IPS DF 19.7 (cell line): ENCODE data around the gene PKNOX1.
A peak's percentile ranks its signal among the peaks of the same experiment; 100 is the strongest.
"Not testable (repeated sequence)": the region's sequence is repeated elsewhere in the genome, so short reads cannot be mapped to it uniquely, and the experiment has no call there.

ENCODE experiments used
- DNase-seq: peaks from one replicate; pipeline ENCODE4 v3.0.0-alpha.2; 2013; ENCODE audit warnings: low read depth, low spot score

PKNOX1 gene, protein sequence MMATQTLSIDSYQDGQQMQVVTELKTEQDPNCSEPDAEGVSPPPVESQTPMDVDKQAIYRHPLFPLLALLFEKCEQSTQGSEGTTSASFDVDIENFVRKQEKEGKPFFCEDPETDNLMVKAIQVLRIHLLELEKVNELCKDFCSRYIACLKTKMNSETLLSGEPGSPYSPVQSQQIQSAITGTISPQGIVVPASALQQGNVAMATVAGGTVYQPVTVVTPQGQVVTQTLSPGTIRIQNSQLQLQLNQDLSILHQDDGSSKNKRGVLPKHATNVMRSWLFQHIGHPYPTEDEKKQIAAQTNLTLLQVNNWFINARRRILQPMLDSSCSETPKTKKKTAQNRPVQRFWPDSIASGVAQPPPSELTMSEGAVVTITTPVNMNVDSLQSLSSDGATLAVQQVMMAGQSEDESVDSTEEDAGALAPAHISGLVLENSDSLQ

DNA sequence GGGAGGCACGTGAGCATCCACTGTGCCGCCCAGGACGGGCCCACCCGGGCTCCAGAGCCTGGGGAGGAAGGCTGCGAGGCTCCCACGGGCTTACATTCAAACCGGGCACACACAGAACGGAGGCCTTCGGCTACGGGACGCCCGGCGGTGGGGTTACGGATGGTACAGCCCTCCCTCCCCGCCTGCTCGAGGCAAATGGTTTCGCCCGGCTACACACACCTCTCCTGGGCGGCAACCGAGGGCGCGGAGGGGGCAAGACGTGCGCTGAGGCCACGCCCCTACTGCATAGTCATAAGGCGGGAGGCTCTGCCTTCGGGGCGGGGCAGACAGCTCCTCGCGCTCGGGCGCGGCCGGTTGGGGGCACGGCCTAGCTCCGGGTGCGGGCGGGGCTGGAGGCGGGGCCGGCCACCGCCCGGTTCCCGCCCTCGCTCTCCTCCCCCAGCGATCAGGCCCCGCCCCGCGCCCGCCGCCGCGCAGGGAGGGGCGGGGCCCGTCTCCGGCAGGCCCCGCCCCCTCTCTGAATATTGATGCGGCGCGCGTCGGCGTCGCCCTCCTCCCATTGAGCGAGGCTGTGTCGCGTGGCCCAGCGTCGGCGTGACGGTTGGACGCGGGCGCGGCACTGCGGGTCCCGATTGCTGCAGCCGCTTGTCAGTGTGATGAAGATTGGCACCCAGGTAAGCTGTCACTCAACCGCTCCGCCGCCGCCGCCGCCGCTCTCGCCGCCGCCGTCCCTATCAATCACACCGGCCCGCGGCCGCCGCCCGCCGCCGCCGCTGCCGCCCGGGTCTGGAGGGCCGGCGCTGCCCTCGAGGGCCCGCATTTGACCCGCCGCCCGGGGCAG is at the start of gene PKNOX1:
Gene PKNOX1 (plus strand): TSS at position 572 of the 841 bp plus-strand sequence. CDS start 29,820 bp downstream, outside the sequence.
- peak; percentile 86 for DNase-seq

DNA sequence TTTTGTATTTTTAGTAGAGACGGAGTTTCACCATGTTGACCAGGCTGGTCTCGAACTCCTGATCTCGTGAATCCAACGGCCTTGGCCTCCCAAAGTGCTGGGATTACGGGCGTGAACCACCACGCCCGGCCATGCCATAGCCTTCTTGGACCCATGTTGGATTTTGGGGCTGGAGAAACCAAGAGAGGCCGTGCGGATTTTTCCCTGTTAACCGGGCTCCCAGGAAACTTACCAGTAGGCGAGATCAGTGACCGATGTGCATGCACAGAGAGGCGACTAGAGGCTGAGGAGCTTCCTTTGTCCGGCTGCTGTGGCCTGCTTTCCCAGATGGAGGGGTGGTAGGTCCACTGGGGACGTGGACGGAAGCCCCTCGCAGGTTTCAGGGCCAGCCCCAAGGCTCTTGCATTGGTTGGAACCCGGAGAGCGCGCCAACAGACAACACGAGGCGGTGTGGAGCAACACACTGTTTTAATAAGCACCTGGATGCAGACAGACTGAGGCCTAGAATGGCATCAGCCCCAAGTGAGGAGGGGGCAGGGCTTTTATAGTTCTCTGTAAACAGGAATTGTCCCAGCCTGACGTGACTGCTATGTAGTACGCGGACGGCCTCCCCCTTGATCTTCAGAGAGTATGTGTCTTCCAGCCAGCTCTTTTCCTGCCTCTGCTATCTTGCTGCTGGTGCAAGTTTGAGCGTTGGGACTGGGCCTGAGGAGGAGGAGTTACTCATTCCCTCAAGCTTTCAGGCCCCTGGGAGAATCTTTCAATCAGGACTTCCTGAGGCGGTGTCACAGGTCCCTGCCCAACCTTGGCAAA is 49.0 kb upstream of the PKNOX1 start, which contains the start of gene ERVH48-1:
Gene ERVH48-1 (minus strand): TSS at position 517 of the 813 bp plus-strand sequence. CDS start 6,624 bp downstream, outside the sequence.
- no peak for DNase-seq

DNA sequence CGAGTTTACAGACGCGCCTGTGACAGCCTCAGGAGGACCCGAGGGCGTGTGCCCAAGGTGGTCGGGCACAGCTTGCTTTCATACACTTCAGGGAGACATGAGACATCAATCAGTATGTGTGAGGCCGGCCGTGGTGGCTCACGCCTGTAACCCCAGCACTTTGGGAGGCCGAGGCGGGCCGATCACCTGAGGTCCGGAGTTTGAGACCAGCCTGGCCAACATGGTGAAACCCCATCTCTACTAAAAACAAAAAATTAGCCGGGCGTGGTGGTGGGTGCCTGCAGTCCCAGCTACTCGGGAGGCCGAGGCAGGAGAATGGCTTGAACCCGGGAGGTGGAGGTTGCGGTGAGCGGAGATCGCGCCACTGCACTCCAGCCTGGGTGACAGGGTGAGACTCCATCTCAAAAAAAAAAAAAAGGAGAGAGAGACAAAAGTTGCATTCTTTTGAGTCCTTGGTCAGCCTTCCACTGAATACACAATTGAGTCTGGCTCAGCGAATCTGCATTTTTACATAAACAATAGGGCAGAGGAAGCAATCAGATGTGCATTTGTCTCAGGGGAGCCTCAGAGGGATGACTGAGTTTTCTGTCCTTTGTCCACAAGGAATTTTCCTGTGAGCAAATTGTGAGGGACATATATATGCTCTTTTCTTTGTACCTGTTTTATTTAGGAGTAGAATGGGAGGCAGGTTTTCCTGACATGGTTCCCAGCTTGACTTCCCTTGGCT is 46.7 kb upstream of the PKNOX1 start:
- not testable (repeated sequence) for DNase-seq

DNA sequence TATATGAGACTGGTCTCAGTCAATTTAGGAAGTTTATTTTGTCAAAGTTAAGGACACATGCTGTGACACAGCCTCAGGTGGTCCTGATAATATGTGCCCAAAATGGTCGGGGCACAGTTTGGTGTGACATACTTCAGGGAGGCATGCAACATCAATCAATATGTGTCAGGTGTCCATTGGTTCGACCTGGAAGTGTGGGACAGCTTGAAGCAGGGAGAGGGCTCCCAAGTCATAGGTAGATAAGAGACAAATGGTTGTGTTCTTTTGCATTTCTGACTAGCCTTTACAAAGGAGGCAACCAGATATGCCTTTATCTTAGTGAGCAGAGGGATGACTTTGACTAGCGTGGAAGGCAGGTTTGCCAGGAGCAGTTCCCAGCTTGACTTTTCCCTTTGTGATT is 44.4 kb upstream of the PKNOX1 start:
- no peak for DNase-seq

DNA sequence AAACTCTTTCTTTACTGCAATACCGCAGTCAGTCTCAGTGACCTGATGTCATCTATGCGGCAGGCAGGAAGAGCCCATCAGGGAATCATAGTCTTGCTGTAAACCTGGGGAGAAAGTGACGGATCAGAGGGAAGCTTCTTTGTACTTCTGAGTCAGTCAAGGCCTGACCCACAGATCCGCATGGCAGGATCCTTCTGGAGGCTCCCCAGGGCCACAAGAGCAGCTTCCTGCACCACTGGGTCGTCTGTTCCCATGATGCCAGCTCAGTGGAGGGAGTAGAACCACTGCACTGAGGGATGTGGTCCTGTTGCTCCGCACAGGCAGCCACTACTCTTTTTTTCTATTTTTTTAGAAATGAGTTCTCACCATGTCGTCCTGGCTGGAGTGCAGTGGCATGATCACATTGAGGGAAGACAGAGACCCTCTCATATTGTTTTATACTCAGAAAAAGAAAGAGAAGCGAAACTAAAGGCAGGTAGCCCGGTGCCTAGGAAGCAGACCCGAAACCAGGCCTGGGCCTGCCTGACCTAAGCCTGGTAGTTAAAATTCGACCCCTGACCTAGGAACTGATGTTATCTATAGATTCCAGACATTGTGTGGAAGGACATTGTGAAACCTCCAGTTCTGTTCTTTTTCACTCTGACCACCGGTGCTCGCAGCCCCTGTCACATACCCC is 42.7 kb upstream of the PKNOX1 start:
- DNase-seq: no peak

DNA sequence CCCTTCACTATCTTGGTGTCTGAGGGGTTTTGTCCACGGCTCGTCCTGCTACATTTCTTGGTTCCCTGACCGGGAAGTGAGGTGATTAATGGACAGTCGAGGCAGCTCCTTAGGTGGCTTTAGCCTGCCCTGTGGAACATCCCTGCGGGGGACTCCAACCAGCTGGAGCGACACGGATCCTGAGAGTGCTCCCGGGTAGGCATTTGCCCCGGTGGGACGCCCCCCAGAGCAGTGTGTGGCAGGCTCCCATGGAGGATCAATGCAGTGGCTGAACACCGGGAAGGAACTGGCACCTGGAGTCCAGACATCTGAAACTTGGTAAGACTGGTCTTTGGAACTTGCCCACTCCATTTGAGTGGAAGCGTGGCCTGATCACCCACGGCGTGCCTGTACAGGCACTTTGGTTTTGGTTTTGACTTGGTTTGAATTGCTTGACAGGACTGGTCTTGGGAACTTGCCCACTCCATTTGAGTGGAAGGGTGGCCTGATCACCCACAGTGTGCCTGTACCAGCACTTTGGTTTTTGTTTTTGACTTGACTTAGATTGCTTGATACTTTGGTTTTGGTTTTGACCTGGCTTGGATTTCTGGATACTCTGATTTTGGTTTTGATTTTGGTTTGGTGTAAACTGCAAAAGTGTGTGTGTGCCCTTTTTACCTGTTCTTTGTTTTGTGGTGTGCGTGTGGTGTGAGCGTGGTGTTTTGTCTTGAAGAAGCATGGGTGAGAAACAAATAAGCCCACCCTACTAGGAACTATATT is 41.8 kb upstream of the PKNOX1 start:
- DNase-seq: not testable (repeated sequence)

DNA sequence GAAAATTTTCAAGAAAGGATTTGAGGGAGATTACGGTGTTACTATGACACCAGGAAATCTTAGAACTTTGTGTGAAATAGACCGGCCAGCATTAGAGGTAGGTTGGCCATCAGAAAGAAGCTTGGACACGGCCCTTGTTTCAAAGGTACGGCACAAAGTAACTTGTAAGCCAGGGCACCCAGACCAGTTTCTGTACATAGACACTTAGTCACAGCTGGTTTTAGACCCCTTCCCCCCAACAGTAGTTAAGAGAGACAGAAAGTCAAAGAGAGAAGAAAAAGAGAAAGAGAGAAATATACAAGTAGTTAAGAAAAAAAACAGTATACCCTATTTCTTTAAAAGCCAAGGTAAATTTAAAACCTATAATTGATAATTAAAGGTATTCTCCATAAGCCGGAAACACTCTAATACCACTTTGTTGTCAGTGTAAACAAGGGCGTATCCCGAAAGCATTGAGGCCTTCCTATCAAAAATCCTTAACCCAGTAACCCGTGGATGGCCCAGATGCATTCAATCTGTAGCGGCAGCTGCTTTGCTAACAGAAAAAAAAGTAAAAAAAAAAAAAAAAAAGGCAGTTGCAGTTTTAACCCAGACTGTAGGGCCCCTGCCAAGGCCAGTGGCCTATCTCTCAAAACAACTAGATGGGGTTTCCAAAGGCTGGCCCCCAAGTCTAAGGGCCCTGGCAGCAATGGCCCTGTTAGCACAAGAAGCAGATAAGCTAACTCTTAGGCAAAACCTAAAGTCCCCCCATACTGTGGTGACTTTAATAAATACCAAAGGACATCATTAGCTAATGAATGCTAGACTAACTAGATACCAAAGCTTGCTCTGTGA is 41.0 kb upstream of the PKNOX1 start:
- DNase-seq: not testable (repeated sequence)

DNA sequence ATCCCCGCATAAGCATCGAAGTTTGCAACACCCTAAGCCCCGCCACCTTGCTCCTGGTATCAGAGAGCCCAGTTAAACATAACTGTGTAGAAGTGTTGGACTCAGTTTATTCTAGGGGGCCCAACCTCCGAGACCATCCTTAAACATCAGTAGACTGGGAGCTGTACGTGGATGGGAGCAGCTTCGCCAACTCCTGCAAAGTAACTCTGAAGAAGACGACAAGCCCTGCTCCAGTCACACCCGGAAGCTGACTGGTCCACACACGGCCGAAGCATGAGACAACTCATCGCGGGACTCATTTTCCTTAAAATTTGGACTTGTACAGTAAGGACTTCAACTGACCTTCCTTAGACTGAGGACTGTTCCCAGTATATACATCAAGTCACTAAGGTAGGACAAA is 40.4 kb upstream of the PKNOX1 start:
- DNase-seq: not testable (repeated sequence)

DNA sequence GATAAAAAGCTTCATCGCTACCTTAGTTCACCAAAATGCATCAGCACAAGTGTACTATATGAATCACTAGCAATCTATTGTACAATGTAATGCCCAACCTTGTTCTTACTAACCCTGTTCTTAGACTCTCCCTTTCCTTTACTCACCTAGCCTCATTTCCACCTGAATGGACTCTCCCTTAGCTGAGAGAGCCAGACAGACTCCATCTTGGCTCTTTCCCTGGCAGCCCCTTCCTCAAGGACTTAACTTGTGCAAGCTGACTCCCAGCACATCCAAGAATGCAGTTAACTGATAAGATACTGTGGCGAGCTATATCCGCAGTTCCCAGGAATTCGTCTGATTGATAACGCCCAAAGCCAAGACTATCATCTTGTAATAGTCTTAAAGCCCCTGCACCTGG is 38.0 kb upstream of the PKNOX1 start:
- DNase-seq: not testable (repeated sequence)

DNA sequence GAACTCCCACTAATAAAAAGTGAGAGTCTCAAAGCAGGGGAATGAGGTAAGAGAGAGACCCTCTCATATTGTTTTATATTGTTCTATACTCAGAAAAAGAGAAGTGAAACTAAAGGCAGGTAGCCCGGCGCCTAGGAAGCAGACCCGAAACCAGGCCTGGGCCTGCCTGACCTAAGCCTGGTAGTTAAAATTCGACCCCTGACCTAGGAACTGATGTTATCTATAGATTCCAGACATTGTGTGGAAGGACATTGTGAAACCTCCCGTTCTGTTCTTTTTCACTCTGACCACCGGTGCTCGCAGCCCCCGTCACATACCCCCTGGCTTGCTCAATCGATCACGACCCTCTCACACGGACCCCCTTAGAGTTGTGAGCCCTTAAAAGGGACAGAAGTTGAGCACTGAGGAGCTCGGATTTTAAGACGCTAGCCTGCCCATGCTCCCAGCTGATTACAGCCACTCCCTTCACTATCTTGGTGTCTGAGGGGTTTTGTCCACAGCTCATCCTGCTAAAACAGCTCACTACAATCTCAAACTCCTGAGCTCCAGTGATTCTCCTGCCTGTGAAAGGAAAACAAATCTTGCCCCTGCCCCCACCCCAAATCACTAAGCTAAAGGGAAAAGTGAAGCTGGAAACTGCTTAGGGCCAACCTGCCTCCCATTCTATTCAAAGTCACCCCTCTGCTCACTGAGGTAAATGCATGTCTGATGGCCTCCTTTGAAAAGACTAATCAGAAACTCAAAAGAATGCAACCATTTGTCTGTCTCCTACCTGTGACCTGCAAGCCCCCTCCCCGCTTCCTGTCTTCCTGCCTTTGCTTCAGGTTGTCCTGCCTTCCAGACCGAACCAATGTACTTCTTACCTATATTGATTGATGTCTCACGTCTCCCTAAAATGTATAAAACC is 37.1 kb upstream of the PKNOX1 start:
- not testable (repeated sequence) for DNase-seq

DNA sequence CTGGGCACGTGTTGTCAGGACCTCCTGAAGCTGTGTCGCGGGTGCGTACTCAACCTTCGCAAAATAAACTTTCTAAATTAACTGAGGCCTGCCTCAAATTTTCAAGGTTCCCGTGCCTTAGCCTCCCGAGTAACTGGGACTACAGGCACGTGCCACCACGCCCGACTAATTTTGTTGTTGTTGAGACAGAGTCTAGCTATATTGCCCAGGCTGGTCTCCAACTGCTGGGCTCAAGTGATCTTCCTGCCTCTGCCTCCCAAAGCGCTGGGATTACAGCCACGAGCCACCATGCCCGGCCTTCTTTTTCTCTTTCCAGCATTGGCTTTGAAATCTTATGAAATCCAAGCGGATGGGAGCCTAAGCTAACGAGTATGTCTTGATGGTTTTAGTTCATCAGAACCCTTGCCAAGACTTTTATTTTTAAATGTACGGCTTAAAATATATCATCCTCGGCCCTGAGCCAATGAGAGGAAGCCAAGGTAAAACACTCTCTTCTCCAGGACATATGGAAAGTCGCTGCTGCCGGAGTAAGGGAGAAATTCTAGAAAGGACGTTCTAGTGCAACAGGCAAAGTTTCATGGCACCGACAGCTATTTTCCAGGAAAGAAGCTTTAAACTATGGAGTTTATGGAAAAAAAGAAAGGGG is 36.3 kb upstream of the PKNOX1 start:
- no peak for DNase-seq

DNA sequence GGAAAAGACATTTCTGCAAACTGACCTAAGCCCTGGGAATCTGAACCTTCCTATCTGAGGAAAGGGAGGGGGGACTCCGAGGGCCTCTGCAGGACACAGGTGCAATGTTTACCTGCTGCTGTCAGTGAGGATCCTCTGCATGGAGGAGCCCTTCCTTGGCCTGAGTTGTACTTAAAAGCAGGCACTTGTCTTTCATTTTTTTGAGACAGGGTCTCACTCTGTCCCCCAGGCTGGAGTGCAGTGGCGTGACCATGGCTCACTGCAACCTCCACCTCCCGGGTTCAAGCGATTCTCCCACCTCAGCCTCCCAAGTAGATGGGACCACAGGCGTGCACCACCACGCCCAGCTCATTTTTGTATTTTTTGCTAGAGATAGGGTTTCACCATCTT is 35.8 kb upstream of the PKNOX1 start:
- DNase-seq: not testable (repeated sequence)

DNA sequence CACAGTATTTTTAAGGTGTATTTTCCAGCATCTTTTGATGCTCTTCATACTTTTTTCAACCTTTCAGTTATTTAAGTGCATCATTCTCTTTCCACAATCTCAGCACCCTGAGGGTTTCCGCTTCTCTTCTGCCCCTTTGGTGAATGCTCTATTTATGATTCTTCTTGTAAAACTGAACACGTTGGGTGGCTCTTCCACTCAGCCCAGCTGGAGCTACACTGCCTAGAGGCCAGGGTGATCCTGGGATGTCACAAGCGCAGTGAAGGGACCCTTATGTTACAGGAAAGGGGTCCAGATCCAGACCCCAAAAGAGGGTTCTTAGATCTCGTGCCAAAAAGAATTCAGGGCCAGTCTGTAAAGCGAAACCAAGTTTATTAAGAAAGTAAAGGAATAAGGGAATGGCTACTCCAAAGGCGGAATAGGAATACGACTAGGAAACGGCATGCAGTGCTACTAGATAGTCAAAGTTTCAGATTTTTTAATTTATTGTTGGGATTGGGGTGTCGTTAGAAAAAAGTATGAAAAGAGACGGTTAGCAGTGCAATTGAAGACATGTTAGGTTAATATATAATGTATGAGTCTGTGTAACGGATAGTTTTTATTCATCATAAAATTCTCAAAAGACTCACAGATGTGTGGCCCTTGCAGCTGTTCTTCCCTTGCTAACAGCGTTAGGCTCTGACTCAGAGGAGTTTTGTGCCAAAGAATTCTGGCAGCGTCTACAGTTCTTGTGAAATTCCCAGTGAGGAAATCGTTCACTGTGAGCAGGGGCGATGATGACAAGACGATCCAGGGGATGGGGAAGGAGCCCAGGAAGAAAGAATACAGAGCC is 34.6 kb upstream of the PKNOX1 start:
- no peak for DNase-seq

DNA sequence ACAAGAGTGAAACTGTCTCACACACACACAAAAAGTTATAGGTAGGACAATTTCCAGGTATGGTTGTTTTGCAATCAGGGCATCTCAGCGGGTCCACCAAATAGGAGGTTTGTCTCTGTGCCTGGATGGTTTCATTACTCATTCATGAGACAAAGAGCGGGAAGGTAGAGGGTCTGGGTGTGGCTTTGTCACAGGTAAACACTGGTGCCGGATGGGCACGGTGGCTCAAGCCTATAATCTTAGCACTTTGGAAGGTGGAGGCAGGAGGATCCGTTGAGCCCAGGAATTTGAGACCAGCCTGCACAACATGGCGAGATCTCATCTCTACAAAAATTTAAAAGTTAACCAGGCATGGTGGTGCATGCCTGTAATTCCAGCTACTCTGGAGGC is 32.7 kb upstream of the PKNOX1 start:
- no peak for DNase-seq

DNA sequence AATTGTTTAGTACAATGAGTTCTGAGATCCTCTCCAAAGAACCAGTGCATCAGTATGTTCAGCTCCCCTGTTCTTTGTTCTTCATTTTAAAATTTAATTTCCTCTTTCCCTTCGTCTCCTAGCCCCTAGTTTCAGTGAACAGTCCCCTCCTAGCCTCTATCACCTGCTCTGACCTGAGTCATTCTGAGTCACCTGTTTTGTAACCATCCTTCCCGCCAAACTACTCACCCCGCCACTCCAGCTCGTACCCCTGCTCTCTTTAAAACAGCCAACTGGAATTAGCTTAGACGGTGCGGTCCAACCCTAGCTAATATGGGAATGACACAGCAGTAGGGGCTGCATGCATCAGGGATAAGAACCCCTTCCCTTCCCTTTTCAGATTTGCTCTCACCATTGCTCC is 32.1 kb upstream of the PKNOX1 start:
- no peak for DNase-seq

DNA sequence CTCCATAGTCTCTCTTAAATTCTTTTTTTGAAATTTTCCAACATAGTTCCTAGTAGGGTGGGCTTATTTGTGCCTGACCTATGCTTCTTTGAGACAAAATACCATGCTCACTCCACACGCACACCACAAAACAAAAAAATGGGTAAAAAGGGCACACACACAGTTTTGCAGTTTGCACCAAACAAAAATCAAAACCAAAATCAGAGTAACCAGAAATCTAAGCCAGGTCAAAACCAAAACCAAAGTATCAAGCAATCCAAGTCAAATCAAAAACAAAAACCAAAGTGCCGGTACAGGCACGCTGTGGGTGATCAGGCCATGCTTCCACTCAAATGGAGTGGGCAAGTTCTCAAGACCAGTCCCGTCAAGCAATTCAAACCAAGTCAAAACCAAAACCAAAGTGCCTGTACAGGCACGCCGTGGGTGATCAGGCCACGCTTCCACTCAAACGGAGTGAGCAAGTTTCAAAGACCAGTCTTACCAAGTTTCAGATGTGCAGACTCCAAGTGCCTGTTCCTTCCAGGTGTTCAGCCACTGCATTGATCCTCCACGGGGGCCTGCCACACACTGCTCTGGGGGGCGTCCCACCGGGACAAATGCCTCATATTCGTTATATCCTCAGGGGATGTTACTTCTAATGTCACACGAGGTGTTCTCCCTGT is 25.1 kb upstream of the PKNOX1 start:
- not testable (repeated sequence) for DNase-seq
